HG03469 (cell line): ENCODE results near the gene PDLIM7.

Experiments used
- ATAC-seq: cut with Tn5 transposase; IDR thresholded peaks from one replicate; pipeline ENCODE4 v1.9.1; 2021; ENCODE audit warnings: mild to moderate bottlenecking, moderate library complexity, moderate number of reproducible peaks; ENCODE audit not compliant: unreplicated experiment

Gene PDLIM7

GRCh38 chr5:177458912-177459350 is 38.5 kb downstream of the PDLIM7 start:
- ATAC-seq: no peak

GRCh38 chr5:177457852-177458681 is 39.3 kb downstream of the PDLIM7 start:
- no peak for ATAC-seq

DNA sequence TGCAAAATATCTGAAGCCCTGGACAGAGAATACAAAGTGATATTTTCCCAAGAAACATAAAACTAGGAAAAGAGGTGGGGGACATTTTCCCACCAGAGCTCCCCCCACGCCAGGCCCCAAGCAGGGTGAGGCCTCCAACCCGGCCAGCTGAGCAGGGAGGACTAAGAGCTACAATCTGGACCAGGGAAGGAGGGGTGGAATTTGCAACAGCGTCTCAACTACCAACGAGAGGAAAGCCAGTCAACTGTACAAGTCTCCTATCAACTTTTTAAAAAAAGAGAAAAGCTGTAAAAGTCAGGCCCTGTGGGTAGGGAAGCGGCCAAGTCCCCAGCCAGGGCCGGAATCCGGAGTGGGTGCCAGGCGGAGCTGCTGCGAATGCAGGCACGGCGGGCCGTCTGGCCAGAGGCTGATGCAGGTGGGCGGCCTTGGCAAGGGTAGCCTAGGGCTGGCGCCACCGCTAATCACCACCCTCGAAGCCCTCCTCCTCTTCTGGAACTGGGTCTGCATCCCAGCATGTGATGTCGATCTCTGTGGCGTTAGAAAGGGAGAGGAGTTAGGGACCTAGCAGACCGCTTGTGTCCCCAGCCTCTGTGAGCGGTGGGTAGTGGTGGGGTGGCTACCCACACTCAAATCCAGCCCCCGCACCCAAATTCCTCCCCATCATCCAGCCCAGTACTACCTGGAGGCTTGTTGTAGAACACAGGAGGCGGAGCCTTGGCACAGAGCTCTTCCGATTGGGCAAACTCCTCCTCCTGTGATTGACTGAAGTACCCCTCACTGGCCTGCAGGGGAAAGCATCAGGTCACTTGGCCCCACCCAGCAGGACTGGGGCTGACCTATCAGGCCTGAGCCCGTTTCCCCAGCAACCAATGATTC is 40.2 kb downstream of the PDLIM7 start:
- ATAC-seq: peak; percentile 24

GRCh38 chr5:177456591-177456964 is 40.8 kb downstream of the PDLIM7 start:
- ATAC-seq: no peak

DNA sequence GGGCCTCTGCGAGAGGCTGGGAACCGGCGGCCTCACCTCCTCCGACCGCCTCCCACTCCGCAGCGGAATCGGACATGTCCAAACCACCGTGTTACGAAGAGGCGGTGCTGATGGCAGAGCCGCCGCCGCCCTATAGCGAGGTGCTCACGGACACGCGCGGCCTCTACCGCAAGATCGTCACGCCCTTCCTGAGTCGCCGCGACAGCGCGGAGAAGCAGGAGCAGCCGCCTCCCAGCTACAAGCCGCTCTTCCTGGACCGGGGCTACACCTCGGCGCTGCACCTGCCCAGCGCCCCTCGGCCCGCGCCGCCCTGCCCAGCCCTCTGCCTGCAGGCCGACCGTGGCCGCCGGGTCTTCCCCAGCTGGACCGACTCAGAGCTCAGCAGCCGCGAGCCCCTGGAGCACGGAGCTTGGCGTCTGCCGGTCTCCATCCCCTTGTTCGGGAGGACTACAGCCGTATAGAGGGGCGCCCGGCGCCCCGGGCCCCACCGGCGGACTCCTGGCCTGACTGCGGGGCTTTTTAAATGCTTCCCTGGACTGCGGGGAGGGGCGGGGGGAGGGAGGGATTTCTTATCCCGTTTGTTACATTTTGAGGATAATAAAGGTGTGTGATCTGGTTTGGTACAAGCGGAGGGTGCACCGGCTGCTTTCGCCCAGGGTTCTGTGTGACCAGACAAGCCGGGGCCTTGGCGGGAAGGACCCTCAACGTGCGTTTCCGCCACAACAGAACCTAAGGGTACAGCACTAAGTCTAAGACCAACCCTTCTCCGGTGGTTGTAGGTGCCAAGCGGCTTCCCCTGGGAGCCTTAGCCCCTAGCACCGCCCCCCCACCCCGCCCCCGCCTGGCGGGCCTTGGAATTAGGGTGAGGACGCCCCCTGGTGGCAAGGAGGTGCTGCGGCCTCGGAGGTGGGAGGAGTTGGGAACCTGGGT is 41.5 kb downstream of the PDLIM7 start:
- ATAC-seq: no peak

DNA sequence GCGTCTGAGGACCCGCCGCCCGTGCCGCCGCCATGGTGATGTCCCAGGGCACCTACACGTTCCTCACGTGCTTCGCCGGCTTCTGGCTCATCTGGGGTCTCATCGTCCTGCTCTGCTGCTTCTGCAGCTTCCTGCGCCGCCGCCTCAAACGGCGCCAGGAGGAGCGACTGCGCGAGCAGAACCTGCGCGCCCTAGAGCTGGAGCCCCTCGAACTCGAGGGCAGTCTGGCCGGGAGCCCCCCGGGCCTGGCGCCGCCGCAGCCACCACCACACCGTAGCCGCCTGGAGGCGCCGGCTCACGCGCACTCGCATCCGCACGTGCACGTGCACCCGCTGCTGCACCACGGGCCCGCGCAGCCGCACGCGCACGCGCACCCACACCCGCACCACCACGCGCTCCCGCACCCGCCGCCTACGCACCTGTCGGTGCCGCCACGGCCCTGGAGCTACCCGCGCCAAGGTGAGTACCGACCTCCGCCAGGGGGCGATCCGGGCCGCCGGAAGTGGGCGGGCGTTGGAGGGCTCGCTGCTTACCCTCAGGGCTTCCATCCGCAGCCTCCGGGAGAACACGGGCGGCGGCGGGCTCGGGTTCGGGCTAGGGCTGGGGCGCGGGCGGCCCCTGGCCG is 42.3 kb downstream of the PDLIM7 start:
- peak; percentile 31 for ATAC-seq

- ATAC-seq: peak; percentile 26
Observed at GRCh38 chr5:177454397-177455035, 42.9 kb downstream of the PDLIM7 start.

DNA sequence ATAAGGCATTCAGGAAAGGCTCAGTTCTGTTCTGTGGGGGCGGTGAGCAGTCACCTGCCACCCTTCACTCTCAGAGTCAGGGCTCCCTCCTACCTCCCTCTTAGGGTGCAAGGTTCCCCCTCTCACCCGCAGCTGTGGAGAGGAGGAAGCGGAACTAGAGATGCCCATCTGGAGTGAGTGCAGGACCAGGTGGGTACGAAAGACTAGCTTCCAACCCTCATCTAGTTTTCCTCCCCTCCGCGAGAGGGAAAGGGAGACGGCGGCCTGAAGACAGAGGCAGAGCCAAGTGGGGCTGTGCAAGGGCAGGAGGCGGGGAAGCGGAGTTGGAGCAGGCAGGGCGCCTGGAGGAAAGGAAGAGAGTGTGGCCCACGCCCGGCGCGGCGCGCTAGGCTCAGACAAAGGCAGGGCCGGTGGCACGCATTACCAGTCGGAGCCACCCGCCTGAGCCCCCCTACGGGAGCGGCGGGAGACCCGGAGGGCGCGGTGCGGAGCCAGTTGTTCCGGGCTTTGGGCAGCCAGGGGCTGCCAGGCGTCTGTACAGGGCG is 43.5 kb downstream of the PDLIM7 start:
- no peak for ATAC-seq

- no peak for ATAC-seq
Observed at GRCh38 chr5:177452688-177453638, 44.4 kb downstream of the PDLIM7 start.

- ATAC-seq: no peak
Observed at GRCh38 chr5:177450667-177451424, 46.6 kb downstream of the PDLIM7 start.

DNA sequence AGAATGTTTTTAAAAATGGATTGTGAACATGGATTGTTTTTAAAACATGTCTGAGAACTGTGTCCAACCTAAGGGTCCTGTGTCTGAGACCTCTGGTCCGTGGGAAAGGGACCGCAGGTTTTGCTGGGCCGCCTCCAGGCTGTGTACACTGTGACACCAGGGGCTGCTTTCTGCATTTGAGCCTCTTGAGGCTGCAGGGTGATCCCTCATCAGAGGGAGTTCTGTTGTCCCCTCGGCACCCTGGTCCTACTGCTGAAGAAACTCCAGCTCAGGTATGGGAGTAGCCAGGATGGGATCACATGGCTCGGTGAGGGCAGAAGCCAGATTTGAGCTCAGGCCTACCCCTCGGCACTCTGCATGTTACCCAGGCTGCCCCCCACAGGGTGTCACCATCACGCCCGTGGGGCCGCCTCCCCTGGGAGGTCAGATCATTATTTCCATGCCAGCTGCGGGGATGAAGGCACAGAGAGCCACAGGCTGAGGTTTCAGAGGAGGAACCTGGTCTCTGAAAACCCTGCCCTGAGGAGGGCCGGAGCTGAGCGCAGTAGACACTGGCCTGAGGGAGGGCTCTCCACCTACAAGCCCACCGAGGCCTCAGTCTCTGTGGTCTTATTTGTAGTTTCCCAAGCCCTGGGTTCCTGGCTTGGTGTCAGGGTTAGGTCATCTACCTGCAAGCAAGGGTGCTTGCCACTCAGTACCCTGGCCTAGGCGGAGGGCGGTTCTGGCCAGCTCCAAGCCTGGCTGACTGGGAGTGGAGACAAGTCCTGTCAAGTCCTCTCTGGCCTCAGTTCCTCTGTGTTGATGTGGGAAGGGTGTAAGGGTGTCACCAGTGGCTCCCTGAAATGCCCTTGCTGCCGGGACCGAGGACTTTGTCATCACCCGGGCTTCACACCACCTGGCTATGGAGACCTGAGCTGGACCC is 48.0 kb downstream of the PDLIM7 start:
- ATAC-seq: no peak

DNA sequence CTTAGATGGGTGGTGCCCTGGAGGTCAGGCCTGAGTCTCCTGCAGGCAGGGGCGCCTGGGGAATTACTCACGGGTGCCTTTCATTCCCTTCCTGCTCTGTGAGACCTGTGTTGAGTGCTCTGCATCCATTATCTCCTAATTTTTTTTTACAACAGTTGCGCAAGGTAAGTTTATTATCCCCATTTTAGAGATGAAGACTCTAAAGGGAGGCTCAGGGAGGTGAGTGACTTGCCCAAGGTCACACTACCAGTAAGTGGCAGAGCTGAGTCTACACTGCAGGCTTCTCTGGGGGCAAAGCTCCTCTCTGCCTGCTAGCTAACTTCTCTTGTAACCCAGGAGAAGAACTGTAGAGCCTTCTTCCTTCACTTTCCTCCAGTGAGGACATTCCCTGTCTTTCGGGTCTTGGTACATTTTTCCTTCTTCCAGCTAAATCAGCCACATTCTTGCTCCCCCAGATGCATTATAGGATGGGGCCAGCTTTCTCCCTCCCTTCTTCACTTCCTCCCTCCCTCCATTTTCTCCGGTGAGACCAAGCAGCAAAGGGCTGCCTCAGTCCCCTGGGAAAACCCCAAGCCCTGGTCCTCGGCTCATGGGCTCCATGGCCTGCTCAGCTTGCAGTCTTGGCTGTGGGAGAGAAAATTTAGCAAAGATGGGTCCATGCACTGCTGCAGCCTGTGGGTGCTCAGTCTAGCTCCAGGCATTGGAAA is 49.0 kb downstream of the PDLIM7 start:
- ATAC-seq: no peak

DNA sequence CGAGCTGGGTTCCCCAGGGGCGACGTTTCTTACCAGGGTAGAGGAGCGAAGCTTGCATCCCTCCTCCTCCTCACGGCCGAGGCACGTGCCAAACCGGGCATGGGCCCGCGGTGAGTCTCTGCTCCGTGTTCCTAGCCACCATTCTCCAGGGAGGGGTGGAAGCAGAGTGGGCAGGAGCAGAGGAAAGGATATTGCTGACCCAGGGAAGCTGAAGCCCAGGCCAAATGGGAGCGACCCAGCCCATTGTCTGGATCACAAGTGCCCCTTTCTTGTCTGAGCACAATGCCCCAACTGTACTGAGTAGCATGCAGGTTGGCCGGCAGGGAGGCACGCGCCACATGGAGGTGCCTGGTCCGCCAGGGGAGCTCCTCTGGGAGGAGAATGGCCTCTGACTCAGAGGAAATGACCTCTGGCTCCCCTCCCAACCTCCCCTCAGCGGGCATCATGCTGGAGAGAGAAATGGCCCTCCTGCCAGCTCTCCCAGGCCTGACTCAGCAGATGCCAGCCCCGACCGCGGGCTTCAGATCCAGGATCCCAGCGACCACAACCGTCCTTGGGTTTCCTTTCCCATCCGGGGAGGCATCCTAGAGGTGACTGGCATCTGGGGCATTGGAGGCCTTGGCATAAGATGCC is 49.7 kb downstream of the PDLIM7 start:
- ATAC-seq: no peak

DNA sequence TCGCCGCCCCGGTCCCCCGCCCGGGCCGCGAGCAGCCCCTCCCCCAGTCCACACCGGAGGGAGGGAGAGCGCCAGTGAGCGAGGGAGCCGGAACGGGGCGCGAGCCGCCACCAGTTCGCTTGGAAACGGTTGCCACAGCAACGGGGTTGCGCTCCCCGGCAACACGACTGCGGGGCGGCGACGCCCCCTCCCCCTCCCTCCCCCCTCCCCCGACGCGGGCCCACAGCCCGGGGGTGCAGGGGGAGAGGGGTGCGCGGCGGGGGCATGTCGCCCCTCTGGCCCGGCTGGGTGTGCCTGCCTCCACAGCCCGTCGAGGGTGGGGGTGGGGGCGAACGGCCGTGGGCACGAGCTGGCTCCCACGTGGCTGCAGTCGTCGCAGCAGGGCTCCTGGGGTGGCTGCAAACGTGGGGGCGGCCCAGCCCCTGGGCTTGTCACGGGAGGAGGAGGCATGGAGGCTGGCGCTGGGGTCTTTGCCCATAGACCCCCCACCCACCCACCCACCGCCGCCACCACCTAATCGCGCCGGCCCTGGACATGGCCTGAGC is 50.3 kb downstream of the PDLIM7 start:
- ATAC-seq: peak; percentile 15
